Esophagus muscularis mucosa (tissue), 3 donors: ENCODE measurements around the gene CNOT10.

Experiments
- CTCF ChIP-seq, 3 experiments: fragments of 200-600 bp in 2 of 3; fragments of 450-650 bp in 1 of 3; sonication (generic) in 2 of 3; IDR thresholded peaks; one replicate each; pipeline ENCODE4 v1.5.1; 2017 to 2019; ENCODE audit warnings: antibody characterized with exemption in 3 of 3, mild to moderate bottlenecking in 2 of 3, moderate library complexity in 1 of 3
- POLR2AphosphoS5 ChIP-seq, 2 donors: sonication (generic); formaldehyde crosslinking; IDR thresholded peaks; one replicate each; pipeline ENCODE4 v1.6.1; 2017; ENCODE audit warnings: antibody characterized with exemption in 2 of 2

- TF ChIP-seq CTCF (IDR thresholded peaks at IDR 0.05) (no peak), POLR2AphosphoS5 (IDR thresholded peaks at IDR 0.05) (no peak)
Observed at GRCh38 chr3:32755761-32756160, 70.8 kb downstream of the CNOT10 start.
